Esophagus muscularis mucosa (tissue), 4 donors: ENCODE results near the gene PRDM16.

Experiments used
- CTCF ChIP-seq, 3 experiments: fragments of 200-600 bp in 2 of 3; fragments of 450-650 bp in 1 of 3; sonication (generic) in 2 of 3; IDR thresholded peaks; one replicate each; pipeline ENCODE4 v1.5.1; 2017 to 2019; ENCODE audit warnings: antibody characterized with exemption in 3 of 3, mild to moderate bottlenecking in 2 of 3, moderate library complexity in 1 of 3
- EP300 ChIP-seq: sonication (generic); formaldehyde crosslinking; IDR thresholded peaks from one replicate; pipeline ENCODE4 v1.6.1; 2017; ENCODE audit warnings: antibody characterized with exemption
- POLR2A ChIP-seq: fragments of 450-650 bp; IDR thresholded peaks from one replicate; pipeline ENCODE4 v1.6.1; 2017; ENCODE audit warnings: antibody characterized with exemption, moderate library complexity, mild to moderate bottlenecking, low read depth
- POLR2AphosphoS5 ChIP-seq, 2 donors: sonication (generic); formaldehyde crosslinking; IDR thresholded peaks; one replicate each; pipeline ENCODE4 v1.6.1; 2017; ENCODE audit warnings: antibody characterized with exemption in 2 of 2

- TF ChIP-seq CTCF (IDR thresholded peaks at IDR 0.05) (no peak), POLR2A (no peak), POLR2AphosphoS5 (IDR thresholded peaks at IDR 0.05) (no peak), EP300 (no peak)
Measured at GRCh38 chr1:3187415-3188149, 118.6 kb downstream of the PRDM16 start.
